OCI-LY7 (cell line): ENCODE results near the gene RAPGEF4. TPM values are rescaled to one million over a fixed set of nuclear protein-coding genes. Genes with fewer than 3 reads are reported as not detected.

ENCODE experiments used
- BruUV-seq: library from RNA; stranded (reverse); fragments of 400-500 nt; replicated peaks from 2 replicates; lab custom pipeline; 2021; lab: Mats Ljungman, UMichigan
- CTCF ChIA-PET: fragments of 300-600 bp; sonication (Branson Sonifier 250); formaldehyde crosslinking; loops from one replicate; lab custom pipeline; 2022; ENCODE audit warnings: antibody characterized with exemption; ENCODE audit not compliant: unreplicated experiment; lab: Charles Lee
- POLR2A ChIA-PET: fragments of 300-600 bp; sonication (Branson Sonifier 250); formaldehyde crosslinking; loops from one replicate; lab custom pipeline; 2022; ENCODE audit warnings: antibody characterized with exemption; lab: Charles Lee
- DNase-seq: peaks from one replicate; pipeline ENCODE4 v3.0.0-alpha.2; 2015; ENCODE audit warnings: low spot score
- H2AFZ ChIP-seq: fragments of 200-600 bp; sonication (generic), shearing (Covaris generic); 2 replicates; pipeline ENCODE4 v1.6.1; 2014; ENCODE audit warnings: mild to moderate bottlenecking, antibody characterized with exemption, low read length, moderate library complexity
- H3K27ac ChIP-seq: fragments of 200-600 bp; sonication (generic); 2 replicates; pipeline ENCODE4 v1.5.1; 2014; ENCODE audit warnings: mixed run types, low read depth, mild to moderate bottlenecking, moderate library complexity, low read length, inconsistent platforms; ENCODE audit not compliant: poor library complexity, severe bottlenecking
- H3K36me3 ChIP-seq: fragments of 200-600 bp; sonication (generic); 2 replicates; pipeline ENCODE4 v1.6.1; 2014; ENCODE audit warnings: mild to moderate bottlenecking, antibody characterized with exemption, low read length, moderate library complexity, mixed read lengths; ENCODE audit not compliant: insufficient read depth
- H3K4me1 ChIP-seq: fragments of 200-600 bp; sonication (generic); 2 replicates; pipeline ENCODE4 v1.5.1; 2014; ENCODE audit warnings: mild to moderate bottlenecking, low read length; ENCODE audit not compliant: insufficient read depth, poor library complexity, severe bottlenecking
- H3K4me2 ChIP-seq: fragments of 200-600 bp; sonication (generic); 2 replicates; pipeline ENCODE4 v1.6.1; 2014; ENCODE audit warnings: mild to moderate bottlenecking, low read length
- H3K4me3 ChIP-seq: fragments of 200-600 bp; sonication (generic); 2 replicates; pipeline ENCODE4 v1.5.1; 2014; ENCODE audit warnings: mild to moderate bottlenecking, low read depth, low read length; ENCODE audit not compliant: poor library complexity, severe bottlenecking
- H3K79me2 ChIP-seq: fragments of 200-600 bp; sonication (generic); 2 replicates; pipeline ENCODE4 v1.6.1; 2016; ENCODE audit warnings: low read depth, mild to moderate bottlenecking, low read length, moderate library complexity, mixed read lengths; ENCODE audit not compliant: insufficient read depth
- H3K9me2 ChIP-seq: fragments of 200-600 bp; sonication (generic); 2 replicates; pipeline ENCODE4 v1.6.1; 2016; ENCODE audit warnings: mild to moderate bottlenecking, low read length, mixed read lengths; ENCODE audit not compliant: insufficient read depth
- H3K9me3 ChIP-seq: fragments of 200-600 bp; sonication (generic); 2 replicates; pipeline ENCODE4 v1.6.1; 2014; ENCODE audit warnings: mild to moderate bottlenecking, mixed run types, low read length, mixed read lengths
- H4K20me1 ChIP-seq: fragments of 200-600 bp; sonication (generic); 2 replicates; pipeline ENCODE4 v1.6.1; 2014; ENCODE audit warnings: mild to moderate bottlenecking, antibody characterized with exemption, low read length, moderate library complexity, mixed read lengths; ENCODE audit not compliant: insufficient read depth
- CTCF ChIP-seq: fragments of 200-600 bp; sonication (generic); conservative IDR thresholded peaks from 2 replicates; pipeline ENCODE4 v1.5.1; 2014; ENCODE audit warnings: mild to moderate bottlenecking, antibody characterized with exemption, low read length, moderate library complexity, mixed read lengths
- EZH2phosphoT487 ChIP-seq: fragments of 200-600 bp; sonication (generic); IDR thresholded peaks from 2 replicates; pipeline ENCODE4 v1.6.1; 2018; ENCODE audit warnings: low read depth, borderline replicate concordance, mild to moderate bottlenecking, mixed run types, antibody characterized with exemption, low read length, moderate library complexity, mixed read lengths
- intact Hi-C: fragments of 100-400 bp; cut with micrococcal nuclease; formaldehyde crosslinking; loops from one replicate; pipeline ENCODE4 v1.10.0; 2022; ENCODE audit not compliant: unreplicated experiment
- total RNA-seq, 2 experiments: library from RNA; depleted of rRNA in 1 of 2; stranded (reverse); fragments of >200 nt in 1 of 2; shearing (Covaris generic) in 1 of 2; gene quantifications; 2 replicates each; pipeline ENCODE4 v1.2.3, GENCODE V29; 2014 to 2022

RAPGEF4 gene
- total RNA-seq, 2 experiments from 2014 or later: 0.22 to 0.55 TPM

- CTCF ChIA-PET: no interaction called here
- no peak for DNase-seq
- Histone ChIP-seq H3K9me2 (no peaks in the 10 kb centered on the region), H3K9me3 (no peaks in the 10 kb centered on the region), H2AFZ (no peak overlapping the region), H3K79me2 (no peaks in the 10 kb centered on the region), H3K36me3 (no peaks in the 10 kb centered on the region), H3K27ac (no peak overlapping the region), H3K4me3 (no peak overlapping the region), H3K4me2 (no peak overlapping the region), H3K4me1 (no peaks in the 10 kb centered on the region), H4K20me1 (no peaks in the 10 kb centered on the region)
- POLR2A ChIA-PET: no interaction called here
- no TSS peak for BruUV-seq
- intact Hi-C loops: no loop called here
- no peak for TF ChIP-seq CTCF
- TF ChIP-seq EZH2phosphoT487: no peak
These were observed 154.3 kb downstream of the RAPGEF4 start for GRCh38 chr2:172889768-172890430.

- H4K20me1 ChIP-seq: no peaks in the 10 kb centered on the region
- no peak overlapping the region for H3K27ac ChIP-seq
- no peak for DNase-seq
- H3K9me3 ChIP-seq: no peaks in the 10 kb centered on the region
- intact Hi-C loops: no loop called here
- CTCF ChIA-PET: no interaction called here
- H3K79me2 ChIP-seq: no peaks in the 10 kb centered on the region
- no peak for TF ChIP-seq EZH2phosphoT487
- TF ChIP-seq CTCF: no peak
- no peaks in the 10 kb centered on the region for H3K9me2 ChIP-seq
- H3K4me2 ChIP-seq: no peak overlapping the region
- H3K4me1 ChIP-seq: no peaks in the 10 kb centered on the region
- H2AFZ ChIP-seq: no peak overlapping the region
- H3K4me3 ChIP-seq: no peak overlapping the region
- no TSS peak for BruUV-seq
- POLR2A ChIA-PET: no interaction called here
- no peaks in the 10 kb centered on the region for H3K36me3 ChIP-seq
These were observed 157.5 kb downstream of the RAPGEF4 start for GRCh38 chr2:172893111-172893510.

GRCh38 chr2:172893671-172894070, 158.0 kb downstream of the RAPGEF4 start:
- H3K9me3 ChIP-seq: no peaks in the 10 kb centered on the region
- no peaks in the 10 kb centered on the region for H4K20me1 ChIP-seq
- no peaks in the 10 kb centered on the region for H3K4me1 ChIP-seq
- intact Hi-C loops: no loop called here
- CTCF ChIA-PET: no interaction called here
- DNase-seq: no peak
- TF ChIP-seq EZH2phosphoT487 (no peak), CTCF (no peak)
- BruUV-seq: no TSS peak
- POLR2A ChIA-PET: no interaction called here
- no peak overlapping the region for H2AFZ ChIP-seq
- no peaks in the 10 kb centered on the region for H3K36me3 ChIP-seq
- no peak overlapping the region for H3K4me2 ChIP-seq
- no peak overlapping the region for H3K4me3 ChIP-seq
- H3K79me2 ChIP-seq: no peaks in the 10 kb centered on the region
- no peak overlapping the region for H3K27ac ChIP-seq
- no peaks in the 10 kb centered on the region for H3K9me2 ChIP-seq
